Small intestine (tissue), 16 donors: ENCODE data around the gene TINCR. TPM values are rescaled to one million over a fixed set of nuclear protein-coding genes. Genes with fewer than 3 reads are reported as not detected.
"Not testable (repeated sequence)": the region's sequence is repeated elsewhere in the genome, so short reads cannot be mapped to it uniquely, and the experiment has no call there.

Experiments
- DNase-seq, 2 donors: peaks; one replicate each; pipeline versions ENCODE4 v3.0.0 to v3.0.0-alpha.2; 2013
- FAIRE-seq: peaks from 2 replicates; lab custom pipeline; 2012; peaks lifted over from hg19 to GRCh38; lab: Jason Lieb, UNC
- H3K27ac ChIP-seq, 3 donors: one replicate each; pipeline ENCODE4 v1.5.1; 2013; ENCODE audit warnings: low read length in 2 of 3, mild to moderate bottlenecking in 2 of 3, control low read depth in 1 of 3, inconsistent platforms in 1 of 3, low read depth in 1 of 3, moderate library complexity in 1 of 3
- H3K27me3 ChIP-seq, 3 donors: one replicate each; pipeline ENCODE4 v1.6.1; 2013; ENCODE audit warnings: low read length in 3 of 3, inconsistent platforms in 1 of 3; ENCODE audit not compliant: control insufficient read depth in 3 of 3, insufficient read depth in 3 of 3
- H3K36me3 ChIP-seq, 3 donors: one replicate each; pipeline ENCODE4 v1.6.1; 2013; ENCODE audit warnings: low read length in 3 of 3, inconsistent platforms in 1 of 3, low read depth in 1 of 3, mild to moderate bottlenecking in 1 of 3, moderate library complexity in 1 of 3; ENCODE audit not compliant: control insufficient read depth in 3 of 3, insufficient read depth in 2 of 3
- H3K4me1 ChIP-seq, 3 donors: one replicate each; pipeline ENCODE4 v1.6.1; 2013; ENCODE audit warnings: low read length in 2 of 3, inconsistent platforms in 1 of 3, low read depth in 1 of 3, mild to moderate bottlenecking in 1 of 3, moderate library complexity in 1 of 3; ENCODE audit not compliant: control insufficient read depth in 3 of 3, insufficient read depth in 2 of 3
- H3K4me3 ChIP-seq, 3 donors: one replicate each; pipeline ENCODE4 v1.5.1; 2013; ENCODE audit warnings: low read length in 3 of 3, control low read depth in 1 of 3, inconsistent platforms in 1 of 3, low read depth in 1 of 3, mild to moderate bottlenecking in 1 of 3, moderate library complexity in 1 of 3
- H3K9me3 ChIP-seq, 2 donors: one replicate each; pipeline ENCODE4 v1.6.1; 2013; ENCODE audit warnings: low read depth in 1 of 2, low read length in 1 of 2; ENCODE audit not compliant: control insufficient read depth in 2 of 2, insufficient read depth in 1 of 2
- WGBS, 3 donors: extraction: QIAGEN DNeasy Blood & Tissue Kit; methylation state at CpG; one replicate each; pipeline ENCODE4 v1.1.7; 2013; 5-methylcytosine and 5-hydroxymethylcytosine counted together
- long read RNA-seq, 10 donors: transcript quantifications; one replicate each; lab custom pipeline, GENCODE V29; 2026
- polyA plus RNA-seq, 4 donors: library from polyadenylated mRNA; stranded (reverse) in 3 of 4; unstranded in 1 of 4; fragments of 200-250 nt in 3 of 4; fragments of 120-200 nt in 1 of 4; gene quantifications; one replicate each; pipeline versions ENCODE4 v1.2.1 to v1.2.3, GENCODE V29; 2013
- donor health status: healthy with polysubstance abuse.
- donor health status: control.
- donor health status: control.
- donor health status: Bipolar disorder and iron deficiency.
- donor health status: healthy.

TINCR gene
- polyA plus RNA-seq: 1 to 10 TPM in 1 of 4 donors, under 1 TPM in 3; 0.69 to 1.3 (median 0.75) TPM
- long read RNA-seq, donor 1: 0 reads
- long read RNA-seq, donor 2: 0 reads
- long read RNA-seq, donor 3: 0 reads
- long read RNA-seq, donor 4: 0 reads
- long read RNA-seq, donor 5: 0 reads
- long read RNA-seq, donor 6: 0 reads
- long read RNA-seq, donor 7: 0 reads
- long read RNA-seq, donor 8, partial matches to known transcripts: 0 of 2 reads
- long read RNA-seq, donor 8, other reads (novel, unspliced or antisense): 0 of 2 reads
- long read RNA-seq, donor 9: 0 reads
- long read RNA-seq, donor 10, partial matches to known transcripts: 0 of 1 reads
- long read RNA-seq, donor 10, other reads (novel, unspliced or antisense): 0 of 1 reads

- no peaks in the 10 kb centered on the region for H3K9me3 ChIP-seq
- DNase-seq (no peak), FAIRE-seq (no peak)
- peaks cover 0 to 29% (median 16%) of the 10 kb centered on the region in 3 donors for H3K27me3 ChIP-seq
- peak within 1 kb of the TSS in 2 of 3 donors; percentile 1 to 36 for H3K4me3 ChIP-seq
- no peak within 1 kb of the TSS for H3K27ac ChIP-seq
- 9 to 23% (median 15%) methylated on average over 17 to 63 of the region's 63 CpGs for WGBS, 3 donors
- H3K4me1 ChIP-seq: no peaks in the 10 kb centered on the region
- no peaks in the 10 kb centered on the region for H3K36me3 ChIP-seq
Observed at GRCh38 chr19:5567360-5567969, at the start of gene TINCR. Gene TINCR, minus strand, starts transcription at chr19:5567953.

GRCh38 chr19:5617080-5617479, 49.3 kb upstream of the TINCR start:
- FAIRE-seq (no peak), DNase-seq (no peak)
- Histone ChIP-seq H3K36me3 (peaks cover 24 to 59% (median 34%) of the 10 kb centered on the region in 3 donors), H3K9me3 (no peaks in the 10 kb centered on the region), H3K4me1 (peaks cover 3 to 11% (median 7%) of the 10 kb centered on the region in 3 donors), H3K4me3 (no peak overlapping the region), H3K27ac (no peak overlapping the region), H3K27me3 (no peaks in the 10 kb centered on the region)
- WGBS, 3 donors: 62 to 83% (median 81%) methylated on average over 1 of the region's 1 CpG

- Histone ChIP-seq H3K4me3 (no peak overlapping the region), H3K27me3 (no peaks in the 10 kb centered on the region), H3K4me1 (peaks cover 0 to 5% (median 4%) of the 10 kb centered on the region in 3 donors), H3K27ac (no peak overlapping the region), H3K36me3 (peaks cover 24 to 54% (median 35%) of the 10 kb centered on the region in 3 donors), H3K9me3 (no peaks in the 10 kb centered on the region)
- FAIRE-seq: no peak
- DNase-seq: no peak
- WGBS, 3 donors: 93 to 96% (median 94%) methylated on average over 17 of the region's 17 CpGs
Observed at GRCh38 chr19:5615756-5616327, 48.1 kb upstream of the TINCR start.

GRCh38 chr19:5612891-5613865, 45.4 kb upstream of the TINCR start:
- WGBS, 3 donors: 90 to 95% (median 93%) methylated on average over 15 of the region's 15 CpGs
- FAIRE-seq: no peak
- H3K4me3 ChIP-seq: no peak overlapping the region

GRCh38 chr19:5609881-5610448, 42.2 kb upstream of the TINCR start:
- DNase-seq (no peak), FAIRE-seq (no peak)
- Histone ChIP-seq H3K4me3 (no peak overlapping the region), H3K27me3 (no peaks in the 10 kb centered on the region), H3K9me3 (no peaks in the 10 kb centered on the region), H3K4me1 (no peaks in the 10 kb centered on the region), H3K36me3 (peaks cover 33 to 67% (median 37%) of the 10 kb centered on the region in 3 donors), H3K27ac (no peak overlapping the region)
- WGBS, 3 donors: 94 to 97% (median 95%) methylated on average over 16 of the region's 16 CpGs

More at GRCh38 chr19:5612891-5613865, 45.4 kb upstream of the TINCR start:
- no peak for DNase-seq
- Histone ChIP-seq H3K36me3 (peaks cover 28 to 61% (median 37%) of the 10 kb centered on the region in 3 donors), H3K27ac (no peak overlapping the region), H3K9me3 (no peaks in the 10 kb centered on the region), H3K4me1 (no peaks in the 10 kb centered on the region), H3K27me3 (no peaks in the 10 kb centered on the region)

- H3K4me3 ChIP-seq, FAIRE-seq, DNase-seq, H3K9me3 ChIP-seq, H3K27ac ChIP-seq, H3K4me1 ChIP-seq, H3K27me3 ChIP-seq: not testable (repeated sequence)
- H3K36me3 ChIP-seq: peaks cover 31 to 67% (median 37%) of the 10 kb centered on the region in 3 donors
- 87 to 90% (median 89%) methylated on average over 9 of the region's 9 CpGs for WGBS, 3 donors
Observed at GRCh38 chr19:5608766-5609165, 41.0 kb upstream of the TINCR start.

GRCh38 chr19:5608291-5608690, 40.5 kb upstream of the TINCR start:
- Histone ChIP-seq H3K27me3 (no peaks in the 10 kb centered on the region), H3K9me3 (no peaks in the 10 kb centered on the region), H3K27ac (no peak overlapping the region), H3K4me3 (no peak overlapping the region), H3K4me1 (no peaks in the 10 kb centered on the region), H3K36me3 (peaks cover 29 to 65% (median 41%) of the 10 kb centered on the region in 3 donors)
- no peak for FAIRE-seq
- no peak for DNase-seq
- WGBS, 3 donors: 69 to 75% (median 74%) methylated on average over 10 of the region's 10 CpGs
